Measurements from ENCODE around the gene WDR18. TPM values are rescaled to one million over a fixed set of nuclear protein-coding genes. Genes with fewer than 3 reads are reported as not detected.

Gene WDR18
- total RNA-seq, 1 experiment from 2014 or later = 94.7 TPM

GRCh38 chr19:986083-986482, 1.9 kb downstream of the WDR18 start:
- H3K4me3 Mint-ChIP-seq = no peak overlapping the region; a peak in 1 of 5 replicates
- H3K79me2 ChIP-seq (ENCODE audit: insufficient read depth, low read length) = no peaks in the 10 kb centered on the region; the same call in 1 of the 2 replicates
- H4K5ac ChIP-seq (ENCODE audit: insufficient read length, low read depth, low read length) = no peak overlapping the region
- H2AFZ ChIP-seq (ENCODE audit: low read length) = no peak overlapping the region
- no peaks in the 10 kb centered on the region for H3K79me1 ChIP-seq (ENCODE audit: insufficient read depth, low read depth, low read length, poor library complexity, severe bottlenecking)
- H3K14ac ChIP-seq (ENCODE audit: insufficient read depth, low read length) = no peak overlapping the region
- H4K8ac ChIP-seq (replicated peaks; ENCODE audit: insufficient read length, low read depth, low read length) = no peak overlapping the region
- no peak overlapping the region for H3K27ac ChIP-seq (ENCODE audit: insufficient read length, low read depth, low read length)
- no peak for DNase-seq
- peaks cover 7% of the 10 kb centered on the region for H3K23me2 ChIP-seq (ENCODE audit: insufficient read length, low read depth, low read length, poor library complexity, severe bottlenecking)
- no peak overlapping the region for H2BK20ac ChIP-seq (ENCODE audit: low read depth, low read length, poor library complexity, severe bottlenecking)
- H2AK5ac ChIP-seq (ENCODE audit: insufficient read length, low read length) = no peak overlapping the region
- WGBS (ENCODE audit: extremely low coverage, insufficient read length, low lambda C conversion rate) = no CpG with 5 or more reads among the region's 14 CpGs
- peaks cover 10 to 36% (median 33%) of the 10 kb centered on the region in 3 experiments; a peak in 6 of 7 replicates for H3K36me3 Mint-ChIP-seq (ENCODE audit: insufficient read depth in 1 of 3, low read depth in 3 of 3)
- H3K23ac ChIP-seq (ENCODE audit: insufficient read length, low read depth, low read length) = no peak overlapping the region
- no peak overlapping the region for H4K91ac ChIP-seq (ENCODE audit: insufficient read length, low read depth, low read length)
- H3K4ac ChIP-seq (ENCODE audit: low read depth, low read length) = no peak overlapping the region
- H2BK12ac ChIP-seq (ENCODE audit: insufficient read length, low read depth, low read length) = no peak overlapping the region
- H3K9ac ChIP-seq (ENCODE audit: extremely low read depth, insufficient read length, low read length) = no peak overlapping the region
- H4K20me1 ChIP-seq (ENCODE audit: control insufficient read depth, insufficient read depth, insufficient read length) = peaks cover 3% of the 10 kb centered on the region
- no peak overlapping the region for H3K56ac ChIP-seq (ENCODE audit: insufficient read length, low read depth, low read length)
- H3T11ph ChIP-seq (ENCODE audit: low read length) = no peak overlapping the region
- H3K4me1 Mint-ChIP-seq = peaks cover 5 to 19% of the 10 kb centered on the region in 2 experiments
- no peak overlapping the region for H3K27ac Mint-ChIP-seq
- no peak overlapping the region for H2BK120ac ChIP-seq (ENCODE audit: low read depth, low read length, poor library complexity, severe bottlenecking)
- H2BK5ac ChIP-seq (ENCODE audit: insufficient read length, low read length) = no peak overlapping the region
- H3K4me1 ChIP-seq (ENCODE audit: insufficient read depth, low read length) = no peaks in the 10 kb centered on the region
- no peak overlapping the region for H3K4me2 ChIP-seq (ENCODE audit: insufficient read depth, insufficient read length, low read length)
- no peak for TF ChIP-seq CTCF (conservative IDR thresholded peaks at IDR 0.05)
- no peaks in the 10 kb centered on the region for H3K9me3 Mint-ChIP-seq
- H2BK15ac ChIP-seq (ENCODE audit: low read depth, low read length) = no peak overlapping the region
- H3K18ac ChIP-seq (ENCODE audit: insufficient read length, low read depth, low read length) = no peak overlapping the region
- H3K27me3 ChIP-seq (ENCODE audit: insufficient read depth, low read length) = no peaks in the 10 kb centered on the region
- no peaks in the 10 kb centered on the region for H3K9me3 ChIP-seq (ENCODE audit: control insufficient read depth, low read depth, low read length)
- peaks cover 2% of the 10 kb centered on the region; the same call in 1 of the 2 replicates for H3K27me3 Mint-ChIP-seq (ENCODE audit: low read depth)

All from H9 (cell line).